OCI-LY7 (cell line): Measurements from ENCODE around the gene RGS19.

Source experiments
- EZH2phosphoT487 ChIP-seq: fragments of 200-600 bp; sonication (generic); IDR thresholded peaks from 2 replicates; pipeline ENCODE4 v1.6.1; 2018; ENCODE audit warnings: low read depth, borderline replicate concordance, mild to moderate bottlenecking, mixed run types, antibody characterized with exemption, low read length, moderate library complexity, mixed read lengths
- TF ChIP-seq, protein P1 (sequence below): fragments of 200-600 bp; sonication (generic); conservative IDR thresholded peaks from 2 replicates; pipeline ENCODE4 v1.5.1; 2014; ENCODE audit warnings: mild to moderate bottlenecking, antibody characterized with exemption, low read length, moderate library complexity, mixed read lengths

DNA sequence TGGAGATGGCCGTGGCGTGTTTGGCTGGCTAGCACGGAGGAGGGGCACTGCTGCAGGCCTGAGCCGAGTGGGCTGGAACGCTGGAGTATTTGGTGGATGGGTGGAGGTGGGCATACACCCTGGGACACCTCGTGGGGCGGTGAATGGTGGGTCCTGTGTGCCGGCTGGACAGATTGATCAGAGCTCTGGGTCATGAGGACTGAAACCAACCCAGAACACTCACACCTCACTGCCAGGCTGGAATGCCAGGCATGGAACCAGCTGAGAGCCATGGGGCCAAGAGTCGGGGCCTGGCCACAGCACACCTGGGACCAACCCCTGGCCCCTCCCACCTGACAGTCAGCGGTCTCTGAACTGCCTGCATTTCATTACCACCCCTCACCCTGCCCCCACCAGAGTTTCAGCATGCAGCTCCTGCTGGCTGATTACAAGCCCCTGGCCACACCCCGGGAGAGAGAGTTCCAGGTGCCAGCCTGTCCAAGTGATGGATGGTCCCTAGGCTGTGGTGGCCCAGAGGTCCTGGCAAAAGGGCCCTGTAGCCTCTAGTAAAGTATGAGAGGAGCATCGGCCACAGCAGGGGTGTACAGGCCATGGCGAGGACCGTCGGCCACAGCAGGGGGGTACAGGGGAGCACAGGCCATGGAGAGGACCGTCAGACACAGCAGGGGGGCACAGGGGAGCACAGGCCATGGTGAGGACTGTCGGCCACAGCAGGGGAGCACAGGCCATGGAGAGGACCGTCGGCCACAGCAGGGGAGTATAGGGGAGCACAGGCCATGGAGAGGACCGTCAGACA, 24.8 kb upstream of the RGS19 start:
- TF ChIP-seq, protein P1, sequence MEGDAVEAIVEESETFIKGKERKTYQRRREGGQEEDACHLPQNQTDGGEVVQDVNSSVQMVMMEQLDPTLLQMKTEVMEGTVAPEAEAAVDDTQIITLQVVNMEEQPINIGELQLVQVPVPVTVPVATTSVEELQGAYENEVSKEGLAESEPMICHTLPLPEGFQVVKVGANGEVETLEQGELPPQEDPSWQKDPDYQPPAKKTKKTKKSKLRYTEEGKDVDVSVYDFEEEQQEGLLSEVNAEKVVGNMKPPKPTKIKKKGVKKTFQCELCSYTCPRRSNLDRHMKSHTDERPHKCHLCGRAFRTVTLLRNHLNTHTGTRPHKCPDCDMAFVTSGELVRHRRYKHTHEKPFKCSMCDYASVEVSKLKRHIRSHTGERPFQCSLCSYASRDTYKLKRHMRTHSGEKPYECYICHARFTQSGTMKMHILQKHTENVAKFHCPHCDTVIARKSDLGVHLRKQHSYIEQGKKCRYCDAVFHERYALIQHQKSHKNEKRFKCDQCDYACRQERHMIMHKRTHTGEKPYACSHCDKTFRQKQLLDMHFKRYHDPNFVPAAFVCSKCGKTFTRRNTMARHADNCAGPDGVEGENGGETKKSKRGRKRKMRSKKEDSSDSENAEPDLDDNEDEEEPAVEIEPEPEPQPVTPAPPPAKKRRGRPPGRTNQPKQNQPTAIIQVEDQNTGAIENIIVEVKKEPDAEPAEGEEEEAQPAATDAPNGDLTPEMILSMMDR = no peak
- TF ChIP-seq EZH2phosphoT487 = no peak
